Measurements from ENCODE around the gene FAM110C.
"Not testable (repeated sequence)": the region's sequence is repeated elsewhere in the genome, so short reads cannot be mapped to it uniquely, and the experiment has no call there.

Gene FAM110C

DNA sequence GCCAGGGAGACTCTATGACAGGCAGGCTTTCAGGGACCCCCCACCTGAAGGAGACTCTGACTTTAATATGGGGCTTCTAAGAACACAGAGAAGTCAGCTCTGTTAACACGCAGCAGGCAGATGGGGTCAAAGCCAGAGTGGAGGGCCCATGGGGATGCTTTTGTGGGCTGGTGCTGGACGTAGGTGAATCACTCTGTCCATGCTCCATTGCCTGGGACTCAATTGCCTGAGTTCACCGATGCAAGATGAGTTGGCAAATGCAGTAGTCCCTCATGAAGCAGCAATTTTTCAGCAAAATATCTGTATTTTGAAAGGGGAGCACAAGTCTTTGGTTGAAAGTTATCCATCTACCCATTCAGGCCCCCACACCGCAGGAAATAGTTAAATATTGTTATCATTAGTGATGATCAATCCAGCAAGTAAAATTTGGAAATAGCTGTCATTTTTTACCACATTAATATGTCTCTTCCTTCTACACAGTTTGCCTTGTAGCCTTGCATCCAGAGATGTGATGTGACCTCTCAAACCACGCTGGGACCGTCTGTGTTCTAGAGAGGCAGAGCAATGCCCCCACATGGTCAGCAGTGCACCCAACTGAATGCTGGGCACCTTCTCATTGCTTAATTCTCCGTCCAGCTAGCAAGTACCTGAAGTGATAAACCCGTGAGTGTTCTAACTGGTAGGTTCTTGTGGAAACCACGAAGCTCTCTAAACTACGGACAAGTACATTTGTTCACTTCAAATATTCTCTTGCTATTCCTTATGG, 34.8 kb upstream of the FAM110C start:
- TF ChIP-seq, protein P1, sequence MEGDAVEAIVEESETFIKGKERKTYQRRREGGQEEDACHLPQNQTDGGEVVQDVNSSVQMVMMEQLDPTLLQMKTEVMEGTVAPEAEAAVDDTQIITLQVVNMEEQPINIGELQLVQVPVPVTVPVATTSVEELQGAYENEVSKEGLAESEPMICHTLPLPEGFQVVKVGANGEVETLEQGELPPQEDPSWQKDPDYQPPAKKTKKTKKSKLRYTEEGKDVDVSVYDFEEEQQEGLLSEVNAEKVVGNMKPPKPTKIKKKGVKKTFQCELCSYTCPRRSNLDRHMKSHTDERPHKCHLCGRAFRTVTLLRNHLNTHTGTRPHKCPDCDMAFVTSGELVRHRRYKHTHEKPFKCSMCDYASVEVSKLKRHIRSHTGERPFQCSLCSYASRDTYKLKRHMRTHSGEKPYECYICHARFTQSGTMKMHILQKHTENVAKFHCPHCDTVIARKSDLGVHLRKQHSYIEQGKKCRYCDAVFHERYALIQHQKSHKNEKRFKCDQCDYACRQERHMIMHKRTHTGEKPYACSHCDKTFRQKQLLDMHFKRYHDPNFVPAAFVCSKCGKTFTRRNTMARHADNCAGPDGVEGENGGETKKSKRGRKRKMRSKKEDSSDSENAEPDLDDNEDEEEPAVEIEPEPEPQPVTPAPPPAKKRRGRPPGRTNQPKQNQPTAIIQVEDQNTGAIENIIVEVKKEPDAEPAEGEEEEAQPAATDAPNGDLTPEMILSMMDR (IDR thresholded peaks at IDR 0.05; ENCODE audit: borderline replicate concordance, control extremely low read depth, extremely low read depth, insufficient read depth, missing control alignments), result no peak
- in situ Hi-C loops (cut with MboI; ENCODE audit: low sequenced_read_pairs, unreplicated experiment), result no loop called here
- DNase-seq (ENCODE audit: low spot score), result no peak

DNA sequence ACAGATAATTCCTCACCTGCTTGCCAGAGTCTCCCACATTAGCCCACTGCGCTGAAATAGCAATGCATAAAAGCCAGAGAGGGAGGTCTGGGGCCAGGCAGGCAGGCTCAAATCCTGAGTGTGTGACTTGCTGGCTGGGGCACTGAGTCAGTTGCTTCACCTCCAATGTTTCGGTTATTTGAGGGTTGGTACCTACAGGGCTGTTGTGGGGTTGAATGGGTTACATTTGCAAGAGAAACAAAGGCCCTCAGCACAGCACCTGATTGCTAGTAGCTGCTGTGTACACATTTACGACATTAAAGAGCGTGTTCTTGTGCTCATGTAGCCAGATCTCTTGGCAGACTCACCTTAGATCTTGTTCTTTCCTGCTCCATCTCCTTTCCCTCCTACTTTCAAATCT, 34.1 kb upstream of the FAM110C start:
- in situ Hi-C loops (cut with MboI; ENCODE audit: low sequenced_read_pairs, unreplicated experiment), result no loop called here
- no peak for DNase-seq (ENCODE audit: low spot score)
- TF ChIP-seq, protein P1 (IDR thresholded peaks at IDR 0.05; ENCODE audit: borderline replicate concordance, control extremely low read depth, extremely low read depth, insufficient read depth, missing control alignments), result no peak

DNA sequence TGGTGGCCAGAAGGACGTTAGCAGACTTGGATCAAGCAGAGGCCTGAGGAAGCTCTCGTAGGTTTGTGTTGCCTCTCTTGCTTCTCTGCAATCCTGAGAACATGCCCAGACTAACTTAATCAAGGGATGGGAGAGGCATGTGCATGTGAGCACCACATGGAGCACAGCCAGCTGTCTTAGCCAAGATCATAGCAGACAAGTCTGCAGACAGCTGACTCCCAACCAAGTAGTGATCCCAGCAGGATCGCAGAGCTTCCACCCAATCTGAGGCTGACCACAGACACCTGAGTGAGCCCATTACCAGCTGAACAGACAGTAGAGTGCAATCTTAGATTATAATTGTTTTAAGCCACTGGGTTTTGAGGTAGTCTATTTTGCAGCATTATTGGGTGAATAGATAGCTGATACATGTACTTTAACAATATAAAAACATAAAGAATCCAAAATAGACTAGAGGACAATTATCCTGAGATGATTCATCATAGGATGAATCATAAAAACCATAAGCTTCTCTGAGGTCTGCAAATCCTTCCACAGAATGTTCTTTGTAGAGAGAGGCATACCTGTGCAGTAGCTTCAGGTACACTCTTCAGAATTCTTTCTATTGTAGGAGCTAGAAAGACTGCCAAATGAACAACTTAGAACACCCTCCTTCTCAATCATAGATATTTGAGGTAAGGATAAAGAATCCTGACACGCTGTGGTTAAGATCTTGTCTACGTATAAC, 25.2 kb upstream of the FAM110C start:
- TF ChIP-seq, protein P1 (IDR thresholded peaks at IDR 0.05; ENCODE audit: borderline replicate concordance, control extremely low read depth, extremely low read depth, insufficient read depth, missing control alignments), result no peak
- in situ Hi-C loops (cut with MboI; ENCODE audit: low sequenced_read_pairs, unreplicated experiment), result no loop called here
- no peak for DNase-seq (ENCODE audit: low spot score)

DNA sequence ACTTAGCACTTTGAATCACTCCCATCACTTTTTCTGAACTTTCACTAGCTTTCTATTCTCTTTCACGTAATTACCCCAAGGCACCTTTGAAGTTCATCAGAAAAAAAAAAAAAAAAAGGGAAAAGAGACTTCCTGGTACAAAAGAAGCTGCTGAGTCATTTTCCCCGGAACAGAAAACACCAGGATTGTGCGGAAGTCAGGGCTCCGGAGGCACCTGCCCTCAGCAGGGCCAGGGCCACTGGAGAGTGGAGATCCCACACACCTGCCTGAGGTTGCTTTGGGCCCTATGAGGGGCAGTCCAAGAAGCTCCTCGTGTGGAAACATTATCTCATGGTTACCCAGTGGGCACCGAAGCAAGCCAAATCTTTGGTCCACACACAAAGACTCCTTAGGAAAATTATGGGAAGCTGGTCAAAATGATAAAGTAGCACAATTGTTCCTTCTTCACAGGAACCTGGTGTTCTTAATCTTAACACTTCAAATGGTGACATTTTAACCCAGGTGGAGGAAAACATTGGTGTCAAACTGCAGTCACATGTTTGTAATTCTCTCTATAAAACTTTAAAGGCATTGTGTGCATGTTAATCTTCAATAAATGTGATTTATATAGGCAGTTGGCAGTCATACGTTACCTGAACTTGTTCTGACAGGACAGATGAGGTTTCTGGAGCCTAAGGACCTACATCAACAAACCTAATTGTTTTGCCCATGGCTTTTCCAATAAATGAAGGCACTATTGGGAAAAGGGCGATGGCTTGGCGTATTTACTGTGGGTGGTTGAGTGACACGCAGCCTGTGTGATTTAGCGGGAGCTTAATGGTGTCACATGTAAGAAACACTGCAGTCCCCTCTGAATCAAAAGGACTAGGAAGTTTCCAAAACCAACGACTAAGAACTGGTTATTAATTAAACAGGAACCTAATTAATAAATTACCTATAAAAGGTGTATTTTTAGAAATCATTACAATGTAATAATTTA, 23.4 kb upstream of the FAM110C start:
- DNase-seq (ENCODE audit: low spot score), result no peak
- in situ Hi-C loops (cut with MboI; ENCODE audit: low sequenced_read_pairs, unreplicated experiment), result no loop called here

DNA sequence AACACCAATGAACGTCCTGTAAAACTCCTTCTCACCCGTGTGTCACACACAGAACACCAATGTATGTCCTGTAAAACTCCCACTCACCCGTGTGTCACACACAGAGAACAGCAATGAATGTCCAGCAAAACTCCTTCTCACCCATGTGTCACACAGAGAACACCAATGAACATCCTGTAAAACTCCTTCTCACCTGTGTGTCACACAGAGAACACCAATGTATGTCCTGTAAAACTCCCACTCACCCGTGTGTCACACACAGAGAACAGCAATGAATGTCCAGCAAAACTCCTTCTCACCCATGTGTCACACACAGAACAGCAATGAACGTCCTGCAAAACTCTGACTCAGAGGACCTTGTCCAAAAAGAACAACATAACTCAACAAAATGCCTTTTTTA, 22.3 kb upstream of the FAM110C start:
- in situ Hi-C loops (cut with MboI; ENCODE audit: low sequenced_read_pairs, unreplicated experiment); DNase-seq (ENCODE audit: low spot score): not testable (repeated sequence)

More for the DNA sequence above, 23.4 kb upstream of the FAM110C start:
- TF ChIP-seq, protein P1 (IDR thresholded peaks at IDR 0.05; ENCODE audit: borderline replicate concordance, control extremely low read depth, extremely low read depth, insufficient read depth, missing control alignments), result no peak

DNA sequence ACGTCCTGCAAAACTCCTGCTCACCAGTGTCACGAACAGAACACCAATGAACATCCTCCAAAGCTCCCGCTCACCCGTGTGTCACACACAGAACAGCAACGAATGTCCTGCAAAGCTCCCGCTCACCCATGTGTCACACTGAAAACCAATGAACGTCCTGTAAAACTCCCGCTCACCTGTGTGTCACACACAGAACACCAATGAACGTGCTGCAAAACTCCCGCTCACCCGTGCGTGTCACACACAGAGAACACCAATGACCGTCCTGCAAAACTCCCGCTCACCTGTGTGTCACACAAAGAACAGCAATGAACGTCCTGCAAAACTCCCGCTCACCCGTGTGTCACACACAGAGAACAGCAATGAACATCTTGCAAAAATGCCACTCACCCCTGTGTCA, 20.5 kb upstream of the FAM110C start:
- in situ Hi-C loops (cut with MboI; ENCODE audit: low sequenced_read_pairs, unreplicated experiment), result no loop called here
- no peak for DNase-seq (ENCODE audit: low spot score)
- TF ChIP-seq, protein P1 (IDR thresholded peaks at IDR 0.05; ENCODE audit: borderline replicate concordance, control extremely low read depth, extremely low read depth, insufficient read depth, missing control alignments), result no peak
